Measurements from ENCODE around the gene HSPA1A.

DNA sequence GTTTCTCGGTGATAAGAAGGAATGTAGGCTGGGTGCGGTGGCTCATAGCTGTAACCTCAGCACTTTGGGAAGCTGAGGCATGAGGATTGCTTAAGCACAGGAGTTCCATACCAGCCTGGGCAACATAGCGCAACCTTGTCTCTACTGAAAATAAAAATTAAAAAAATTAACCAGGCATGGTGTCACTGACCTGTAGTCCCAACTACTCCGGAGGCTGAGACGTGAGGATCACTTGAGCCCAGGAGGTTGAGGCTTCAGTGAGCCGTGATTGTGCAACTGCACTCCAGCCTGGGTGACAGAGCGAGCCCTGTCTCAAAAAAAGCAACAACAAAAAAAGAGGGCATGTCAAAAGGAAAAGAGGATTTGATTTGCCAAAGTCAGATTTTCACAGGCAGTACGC lies 43.4 kb downstream of the HSPA1A start:
- TF ChIP-seq TAF1 (IDR thresholded peaks at IDR 0.05; ENCODE audit: low read depth), result no peak
- TF ChIP-seq YY1 (IDR thresholded peaks at IDR 0.05; ENCODE audit: low read depth), result no peak
- TF ChIP-seq, protein P1, sequence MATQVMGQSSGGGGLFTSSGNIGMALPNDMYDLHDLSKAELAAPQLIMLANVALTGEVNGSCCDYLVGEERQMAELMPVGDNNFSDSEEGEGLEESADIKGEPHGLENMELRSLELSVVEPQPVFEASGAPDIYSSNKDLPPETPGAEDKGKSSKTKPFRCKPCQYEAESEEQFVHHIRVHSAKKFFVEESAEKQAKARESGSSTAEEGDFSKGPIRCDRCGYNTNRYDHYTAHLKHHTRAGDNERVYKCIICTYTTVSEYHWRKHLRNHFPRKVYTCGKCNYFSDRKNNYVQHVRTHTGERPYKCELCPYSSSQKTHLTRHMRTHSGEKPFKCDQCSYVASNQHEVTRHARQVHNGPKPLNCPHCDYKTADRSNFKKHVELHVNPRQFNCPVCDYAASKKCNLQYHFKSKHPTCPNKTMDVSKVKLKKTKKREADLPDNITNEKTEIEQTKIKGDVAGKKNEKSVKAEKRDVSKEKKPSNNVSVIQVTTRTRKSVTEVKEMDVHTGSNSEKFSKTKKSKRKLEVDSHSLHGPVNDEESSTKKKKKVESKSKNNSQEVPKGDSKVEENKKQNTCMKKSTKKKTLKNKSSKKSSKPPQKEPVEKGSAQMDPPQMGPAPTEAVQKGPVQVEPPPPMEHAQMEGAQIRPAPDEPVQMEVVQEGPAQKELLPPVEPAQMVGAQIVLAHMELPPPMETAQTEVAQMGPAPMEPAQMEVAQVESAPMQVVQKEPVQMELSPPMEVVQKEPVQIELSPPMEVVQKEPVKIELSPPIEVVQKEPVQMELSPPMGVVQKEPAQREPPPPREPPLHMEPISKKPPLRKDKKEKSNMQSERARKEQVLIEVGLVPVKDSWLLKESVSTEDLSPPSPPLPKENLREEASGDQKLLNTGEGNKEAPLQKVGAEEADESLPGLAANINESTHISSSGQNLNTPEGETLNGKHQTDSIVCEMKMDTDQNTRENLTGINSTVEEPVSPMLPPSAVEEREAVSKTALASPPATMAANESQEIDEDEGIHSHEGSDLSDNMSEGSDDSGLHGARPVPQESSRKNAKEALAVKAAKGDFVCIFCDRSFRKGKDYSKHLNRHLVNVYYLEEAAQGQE (IDR thresholded peaks at IDR 0.05; ENCODE audit: low read depth), result no peak
- no peak for TF ChIP-seq RAD21 (IDR thresholded peaks at IDR 0.05; ENCODE audit: low read depth)
- no peak for TF ChIP-seq CEBPB (IDR thresholded peaks at IDR 0.05)
- TF ChIP-seq EP300 (IDR thresholded peaks at IDR 0.05; ENCODE audit: borderline replicate concordance), result no peak
- TF ChIP-seq MAX (IDR thresholded peaks at IDR 0.05), result no peak
- TF ChIP-seq ZBTB7A (IDR thresholded peaks at IDR 0.05; ENCODE audit: low read depth), result no peak
- no peak for TF ChIP-seq USF1 (IDR thresholded peaks at IDR 0.05)
- no peak for TF ChIP-seq CREB1 (IDR thresholded peaks at IDR 0.05; ENCODE audit: low read depth)
- no peak for TF ChIP-seq TEAD4 (IDR thresholded peaks at IDR 0.05)
- TF ChIP-seq TCF12 (IDR thresholded peaks at IDR 0.05; ENCODE audit: low read depth), result no peak
